B cell (primary cell): ENCODE measurements around the gene MAPKAP1.
"Not testable (repeated sequence)": the region's sequence is repeated elsewhere in the genome, so short reads cannot be mapped to it uniquely, and the experiment has no call there.

ENCODE experiments used
- EZH2 ChIP-seq: IDR thresholded peaks from 2 replicates; pipeline ENCODE4 v1.6.1; 2012; ENCODE audit warnings: borderline replicate concordance, low read depth, mild to moderate bottlenecking, moderate library complexity, low read length; ENCODE audit not compliant: insufficient read depth, poor library complexity, severe bottlenecking
- TF ChIP-seq, protein P1 (sequence below): fragments of 200-600 bp; IDR thresholded peaks from one replicate; pipeline ENCODE4 v1.8.0; 2022; ENCODE audit warnings: antibody characterized with exemption, mild to moderate bottlenecking

- TF ChIP-seq, protein P1, sequence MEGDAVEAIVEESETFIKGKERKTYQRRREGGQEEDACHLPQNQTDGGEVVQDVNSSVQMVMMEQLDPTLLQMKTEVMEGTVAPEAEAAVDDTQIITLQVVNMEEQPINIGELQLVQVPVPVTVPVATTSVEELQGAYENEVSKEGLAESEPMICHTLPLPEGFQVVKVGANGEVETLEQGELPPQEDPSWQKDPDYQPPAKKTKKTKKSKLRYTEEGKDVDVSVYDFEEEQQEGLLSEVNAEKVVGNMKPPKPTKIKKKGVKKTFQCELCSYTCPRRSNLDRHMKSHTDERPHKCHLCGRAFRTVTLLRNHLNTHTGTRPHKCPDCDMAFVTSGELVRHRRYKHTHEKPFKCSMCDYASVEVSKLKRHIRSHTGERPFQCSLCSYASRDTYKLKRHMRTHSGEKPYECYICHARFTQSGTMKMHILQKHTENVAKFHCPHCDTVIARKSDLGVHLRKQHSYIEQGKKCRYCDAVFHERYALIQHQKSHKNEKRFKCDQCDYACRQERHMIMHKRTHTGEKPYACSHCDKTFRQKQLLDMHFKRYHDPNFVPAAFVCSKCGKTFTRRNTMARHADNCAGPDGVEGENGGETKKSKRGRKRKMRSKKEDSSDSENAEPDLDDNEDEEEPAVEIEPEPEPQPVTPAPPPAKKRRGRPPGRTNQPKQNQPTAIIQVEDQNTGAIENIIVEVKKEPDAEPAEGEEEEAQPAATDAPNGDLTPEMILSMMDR: not testable (repeated sequence)
- not testable (repeated sequence) for TF ChIP-seq EZH2
Measured at GRCh38 chr9:125571824-125572223, 135.2 kb downstream of the MAPKAP1 start.
